Measurements from ENCODE around the gene KRTAP3-3.

- TF ChIP-seq, protein P1, sequence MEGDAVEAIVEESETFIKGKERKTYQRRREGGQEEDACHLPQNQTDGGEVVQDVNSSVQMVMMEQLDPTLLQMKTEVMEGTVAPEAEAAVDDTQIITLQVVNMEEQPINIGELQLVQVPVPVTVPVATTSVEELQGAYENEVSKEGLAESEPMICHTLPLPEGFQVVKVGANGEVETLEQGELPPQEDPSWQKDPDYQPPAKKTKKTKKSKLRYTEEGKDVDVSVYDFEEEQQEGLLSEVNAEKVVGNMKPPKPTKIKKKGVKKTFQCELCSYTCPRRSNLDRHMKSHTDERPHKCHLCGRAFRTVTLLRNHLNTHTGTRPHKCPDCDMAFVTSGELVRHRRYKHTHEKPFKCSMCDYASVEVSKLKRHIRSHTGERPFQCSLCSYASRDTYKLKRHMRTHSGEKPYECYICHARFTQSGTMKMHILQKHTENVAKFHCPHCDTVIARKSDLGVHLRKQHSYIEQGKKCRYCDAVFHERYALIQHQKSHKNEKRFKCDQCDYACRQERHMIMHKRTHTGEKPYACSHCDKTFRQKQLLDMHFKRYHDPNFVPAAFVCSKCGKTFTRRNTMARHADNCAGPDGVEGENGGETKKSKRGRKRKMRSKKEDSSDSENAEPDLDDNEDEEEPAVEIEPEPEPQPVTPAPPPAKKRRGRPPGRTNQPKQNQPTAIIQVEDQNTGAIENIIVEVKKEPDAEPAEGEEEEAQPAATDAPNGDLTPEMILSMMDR (IDR thresholded peaks at IDR 0.05): no peak
- TF ChIP-seq POLR2AphosphoS5 (IDR thresholded peaks at IDR 0.05): no peak
Measured at GRCh38 chr17:40997361-40997760, 3.4 kb upstream of the KRTAP3-3 start.

All from breast epithelium (tissue), 3 donors.